Measurements from ENCODE around the gene HDDC2.

DNA sequence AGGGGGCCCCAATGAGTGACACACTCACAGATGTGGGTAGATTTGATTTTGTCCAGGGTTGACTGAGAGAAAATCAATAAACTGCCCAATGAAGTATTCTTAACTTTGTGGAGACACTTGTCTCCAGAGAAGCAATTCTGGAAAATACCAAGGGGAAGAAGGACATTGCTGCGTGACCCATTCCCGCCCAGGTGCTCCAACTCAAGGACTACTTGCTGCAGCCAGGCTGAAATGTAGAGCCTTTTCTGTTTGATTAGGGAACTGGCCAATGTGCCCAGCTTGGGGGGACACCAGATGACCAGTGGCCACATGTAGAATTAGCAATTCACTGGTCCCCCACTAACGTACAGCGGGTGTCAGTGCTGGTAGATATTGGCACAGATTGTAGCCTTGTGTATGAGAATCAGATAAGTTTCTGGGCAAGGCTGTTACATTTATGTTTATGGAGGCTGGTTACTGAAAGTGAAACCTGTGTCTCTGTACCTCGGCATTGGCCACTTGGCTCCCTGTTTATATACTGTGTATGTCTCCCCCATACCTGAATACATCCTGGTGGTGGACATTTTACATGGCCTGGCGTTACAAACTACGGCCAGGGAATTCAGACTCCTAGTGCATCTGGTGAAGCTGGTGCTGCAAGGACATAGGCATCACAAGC is 32.3 kb downstream of the HDDC2 start:
- TF ChIP-seq SUPT5H (IDR thresholded peaks at IDR 0.05) (no peak), CHD2 (IDR thresholded peaks at IDR 0.05; ENCODE audit: low read depth, low read length) (no peak), JUNB (CRISPR knock-in tag; conservative IDR thresholded peaks at IDR 0.05) (no peak), MAFF (IDR thresholded peaks at IDR 0.05; ENCODE audit: low read length) (no peak), RAD51 (IDR thresholded peaks at IDR 0.05; ENCODE audit: borderline replicate concordance, low read depth) (no peak), SMARCE1 (IDR thresholded peaks at IDR 0.05) (no peak)
- TF ChIP-seq, protein P1, sequence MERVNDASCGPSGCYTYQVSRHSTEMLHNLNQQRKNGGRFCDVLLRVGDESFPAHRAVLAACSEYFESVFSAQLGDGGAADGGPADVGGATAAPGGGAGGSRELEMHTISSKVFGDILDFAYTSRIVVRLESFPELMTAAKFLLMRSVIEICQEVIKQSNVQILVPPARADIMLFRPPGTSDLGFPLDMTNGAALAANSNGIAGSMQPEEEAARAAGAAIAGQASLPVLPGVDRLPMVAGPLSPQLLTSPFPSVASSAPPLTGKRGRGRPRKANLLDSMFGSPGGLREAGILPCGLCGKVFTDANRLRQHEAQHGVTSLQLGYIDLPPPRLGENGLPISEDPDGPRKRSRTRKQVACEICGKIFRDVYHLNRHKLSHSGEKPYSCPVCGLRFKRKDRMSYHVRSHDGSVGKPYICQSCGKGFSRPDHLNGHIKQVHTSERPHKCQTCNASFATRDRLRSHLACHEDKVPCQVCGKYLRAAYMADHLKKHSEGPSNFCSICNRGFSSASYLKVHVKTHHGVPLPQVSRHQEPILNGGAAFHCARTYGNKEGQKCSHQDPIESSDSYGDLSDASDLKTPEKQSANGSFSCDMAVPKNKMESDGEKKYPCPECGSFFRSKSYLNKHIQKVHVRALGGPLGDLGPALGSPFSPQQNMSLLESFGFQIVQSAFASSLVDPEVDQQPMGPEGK (CRISPR knock-in tag; IDR thresholded peaks at IDR 0.05; ENCODE audit: borderline replicate concordance) = no peak
